Trophoblast cell (in vitro differentiated cells and primary cell): Measurements from ENCODE around the gene CCDC87.

Experiments
- DNase-seq, 2 donors: peaks; one replicate each; pipeline ENCODE4 v3.0.0-alpha.2; 2016
- H2AFZ ChIP-seq: 2 replicates; pipeline ENCODE4 v1.6.1; 2013; ENCODE audit warnings: low read length, moderate library complexity, mild to moderate bottlenecking; ENCODE audit not compliant: insufficient read depth, poor library complexity
- H2AK5ac ChIP-seq: 2 replicates; pipeline ENCODE4 v1.6.1; 2013; ENCODE audit warnings: mild to moderate bottlenecking, low read length
- H2BK120ac ChIP-seq: 2 replicates; pipeline ENCODE4 v1.6.1; 2013; ENCODE audit warnings: low read length, mild to moderate bottlenecking, moderate library complexity; ENCODE audit not compliant: insufficient read depth, poor library complexity
- H2BK12ac ChIP-seq: 2 replicates; pipeline ENCODE4 v1.6.1; 2013; ENCODE audit warnings: mild to moderate bottlenecking, low read length, moderate library complexity
- H2BK5ac ChIP-seq: 2 replicates; pipeline ENCODE4 v1.6.1; 2013; ENCODE audit warnings: low read length, low read depth, moderate library complexity, mild to moderate bottlenecking; ENCODE audit not compliant: poor library complexity
- H3K14ac ChIP-seq: 2 replicates; pipeline ENCODE4 v1.6.1; 2013; ENCODE audit warnings: mild to moderate bottlenecking, low read length
- H3K18ac ChIP-seq: 2 replicates; pipeline ENCODE4 v1.6.1; 2013; ENCODE audit warnings: mild to moderate bottlenecking, low read length
- H3K23ac ChIP-seq: 2 replicates; pipeline ENCODE4 v1.6.1; 2013; ENCODE audit warnings: low read length
- H3K27ac ChIP-seq: 2 replicates; pipeline ENCODE4 v1.5.1; 2013; ENCODE audit warnings: low read depth, mild to moderate bottlenecking, inconsistent platforms, low read length, moderate library complexity
- H3K27me3 ChIP-seq: 2 replicates; pipeline ENCODE4 v1.6.1; 2013; ENCODE audit warnings: inconsistent platforms, mild to moderate bottlenecking, low read length, moderate library complexity; ENCODE audit not compliant: insufficient read depth
- H3K36me3 ChIP-seq, 2 experiments: 1 replicate in 1 of 2; 2 replicates in 1 of 2; pipeline ENCODE4 v1.6.1; 2013; ENCODE audit warnings: low read length in 2 of 2, mild to moderate bottlenecking in 2 of 2, moderate library complexity in 1 of 2; ENCODE audit not compliant: insufficient read depth in 2 of 2, control insufficient read depth in 1 of 2
- H3K4ac ChIP-seq: 2 replicates; pipeline ENCODE4 v1.6.1; 2013; ENCODE audit warnings: low read depth, mild to moderate bottlenecking, low read length, moderate library complexity
- H3K4me1 ChIP-seq, 2 experiments: 1 replicate in 1 of 2; 2 replicates in 1 of 2; pipeline ENCODE4 v1.6.1; 2013; ENCODE audit warnings: low read length in 2 of 2, mild to moderate bottlenecking in 2 of 2, moderate library complexity in 1 of 2; ENCODE audit not compliant: insufficient read depth in 2 of 2, control insufficient read depth in 1 of 2
- H3K4me2 ChIP-seq: 2 replicates; pipeline ENCODE4 v1.6.1; 2013; ENCODE audit warnings: inconsistent platforms, mild to moderate bottlenecking, low read length, moderate library complexity
- H3K4me3 ChIP-seq: 2 replicates; pipeline ENCODE4 v1.5.1; 2013; ENCODE audit warnings: mild to moderate bottlenecking, low read depth, low read length, inconsistent platforms
- H3K79me1 ChIP-seq: one replicate; pipeline ENCODE4 v1.6.1; 2013; ENCODE audit warnings: low read length
- H3K79me2 ChIP-seq: 2 replicates; pipeline ENCODE4 v1.6.1; 2013; ENCODE audit warnings: low read length, mild to moderate bottlenecking; ENCODE audit not compliant: control insufficient read depth, insufficient read depth, poor library complexity
- H3K9ac ChIP-seq: 2 replicates; pipeline ENCODE4 v1.6.1; 2013; ENCODE audit warnings: mild to moderate bottlenecking, low read length
- H3K9me3 ChIP-seq: 2 replicates; pipeline ENCODE4 v1.6.1; 2013; ENCODE audit warnings: low read depth, mild to moderate bottlenecking, control low read depth, inconsistent platforms, low read length; ENCODE audit not compliant: insufficient read depth
- H4K12ac ChIP-seq: 2 replicates; pipeline ENCODE4 v1.6.1; 2013; ENCODE audit warnings: low read depth, mild to moderate bottlenecking, low read length, moderate library complexity
- H4K8ac ChIP-seq: 2 replicates; pipeline ENCODE4 v1.6.1; 2013; ENCODE audit warnings: low read depth, mild to moderate bottlenecking, low read length, moderate library complexity
- H4K91ac ChIP-seq: one replicate; pipeline ENCODE4 v1.6.1; 2013; ENCODE audit warnings: low read depth, mild to moderate bottlenecking, low read length, moderate library complexity
- WGBS: extraction: QIAGEN DNeasy Blood & Tissue Kit; methylation state at CpG from one replicate; pipeline ENCODE4 v1.1.7; 2013; ENCODE audit warnings: missing lambda C conversion rate; ENCODE audit not compliant: insufficient read length, insufficient coverage; ENCODE audit errors: extremely low coverage; 5-methylcytosine and 5-hydroxymethylcytosine counted together

CCDC87 gene

DNA sequence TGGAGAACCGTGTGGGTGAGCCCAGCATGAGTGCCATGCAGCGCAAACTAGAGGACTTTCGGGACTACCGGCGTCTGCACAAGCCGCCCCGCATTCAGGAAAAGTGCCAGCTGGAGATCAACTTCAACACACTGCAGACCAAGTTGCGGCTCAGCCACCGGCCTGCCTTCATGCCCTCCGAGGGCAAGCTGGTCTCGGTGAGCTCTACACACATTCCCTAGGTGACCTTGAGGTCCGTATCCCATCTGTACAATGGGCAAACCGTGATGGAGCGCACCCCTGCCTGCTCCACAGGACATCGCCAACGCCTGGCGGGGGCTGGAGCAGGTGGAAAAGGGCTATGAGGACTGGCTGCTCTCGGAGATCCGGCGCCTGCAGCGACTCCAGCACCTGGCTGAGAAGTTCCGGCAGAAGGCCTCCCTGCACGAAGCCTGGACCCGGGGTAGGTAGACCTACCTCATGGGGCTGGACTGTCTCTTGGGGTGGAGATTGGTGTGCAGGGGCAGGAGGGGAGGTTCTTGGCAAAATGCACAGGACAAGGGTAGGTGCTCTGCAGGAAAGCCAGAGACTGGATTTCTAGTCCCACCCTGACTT, 35.0 kb downstream of the CCDC87 start:
- no peaks in the 10 kb centered on the region for H3K4me1 ChIP-seq
- no peak overlapping the region for H2BK12ac ChIP-seq
- no peak overlapping the region for H3K23ac ChIP-seq
- H3K79me2 ChIP-seq, result no peaks in the 10 kb centered on the region
- no peak overlapping the region for H3K4ac ChIP-seq
- no peak overlapping the region for H4K12ac ChIP-seq
- no peak overlapping the region for H4K8ac ChIP-seq
- no peak for DNase-seq
- H3K27ac ChIP-seq, result no peak overlapping the region
- no peak overlapping the region for H3K18ac ChIP-seq
- H4K91ac ChIP-seq, result no peak overlapping the region
- no peak overlapping the region for H2AK5ac ChIP-seq
- H3K4me2 ChIP-seq, result no peak overlapping the region
- H2AFZ ChIP-seq, result no peak overlapping the region
- H2BK5ac ChIP-seq, result no peak overlapping the region
- no peaks in the 10 kb centered on the region for H3K36me3 ChIP-seq
- H3K9me3 ChIP-seq, result peaks cover 4% of the 10 kb centered on the region
- H3K9ac ChIP-seq, result no peak overlapping the region
- no peak overlapping the region for H3K14ac ChIP-seq
- H3K79me1 ChIP-seq, result no peaks in the 10 kb centered on the region
- H3K4me3 ChIP-seq, result no peak overlapping the region
- no peaks in the 10 kb centered on the region for H3K27me3 ChIP-seq
- no peak overlapping the region for H2BK120ac ChIP-seq
- no CpG with 5 or more reads among the region's 24 CpGs for WGBS

GRCh38 chr11:66556086-66556485, 36.8 kb downstream of the CCDC87 start:
- no peak overlapping the region for H2BK5ac ChIP-seq
- no peak overlapping the region for H2AK5ac ChIP-seq
- no peak overlapping the region for H3K9ac ChIP-seq
- H3K23ac ChIP-seq, result no peak overlapping the region
- no peak overlapping the region for H4K12ac ChIP-seq
- no peak for DNase-seq
- no peak overlapping the region for H3K4me2 ChIP-seq
- no peak overlapping the region for H3K14ac ChIP-seq
- H3K79me1 ChIP-seq, result no peaks in the 10 kb centered on the region
- H3K4ac ChIP-seq, result no peak overlapping the region
- H2BK12ac ChIP-seq, result no peak overlapping the region
- H3K79me2 ChIP-seq, result no peaks in the 10 kb centered on the region
- no peaks in the 10 kb centered on the region for H3K4me1 ChIP-seq
- no CpG with 5 or more reads among the region's 7 CpGs for WGBS
- H3K27me3 ChIP-seq, result no peaks in the 10 kb centered on the region
- H3K27ac ChIP-seq, result no peak overlapping the region
- H2AFZ ChIP-seq, result no peak overlapping the region
- H3K4me3 ChIP-seq, result no peak overlapping the region
- no peak overlapping the region for H2BK120ac ChIP-seq
- no peak overlapping the region for H3K18ac ChIP-seq
- H4K8ac ChIP-seq, result no peak overlapping the region
- H3K36me3 ChIP-seq, result no peaks in the 10 kb centered on the region
- no peak overlapping the region for H4K91ac ChIP-seq
- H3K9me3 ChIP-seq, result peaks cover 4% of the 10 kb centered on the region

- no peak overlapping the region for H4K8ac ChIP-seq
Observed at GRCh38 chr11:66555416-66555815, 37.4 kb downstream of the CCDC87 start.

DNA sequence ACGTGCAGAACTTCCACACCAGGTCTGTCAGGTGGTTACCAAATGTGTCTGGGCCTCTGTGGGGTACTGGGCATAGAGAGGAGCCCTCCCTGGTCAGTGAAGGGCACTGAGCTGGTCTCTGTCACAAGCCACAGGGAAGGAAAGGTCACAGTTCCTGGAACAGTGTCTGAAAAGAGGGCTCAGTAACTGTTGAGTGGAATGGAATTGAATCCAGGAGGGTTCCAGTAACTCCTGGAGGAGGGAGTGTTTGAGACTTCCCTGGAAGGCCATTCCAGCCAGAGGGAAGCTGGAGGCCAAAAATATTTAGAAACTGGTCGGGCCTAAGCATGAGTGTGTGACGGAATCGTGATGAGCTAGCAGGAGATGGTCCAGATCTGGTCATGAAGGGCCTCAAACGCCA, 38.3 kb downstream of the CCDC87 start:
- no peaks in the 10 kb centered on the region for H3K4me1 ChIP-seq
- no peak overlapping the region for H3K14ac ChIP-seq
- no peak for DNase-seq
- H3K27me3 ChIP-seq, result no peaks in the 10 kb centered on the region
- no peaks in the 10 kb centered on the region for H3K36me3 ChIP-seq
- H2BK5ac ChIP-seq, result no peak overlapping the region
- no peak overlapping the region for H4K8ac ChIP-seq
- H2BK120ac ChIP-seq, result no peak overlapping the region
- no peaks in the 10 kb centered on the region for H3K79me1 ChIP-seq
- H2AK5ac ChIP-seq, result no peak overlapping the region
- H3K4me2 ChIP-seq, result no peak overlapping the region
- peaks cover 4% of the 10 kb centered on the region for H3K9me3 ChIP-seq
- H3K27ac ChIP-seq, result no peak overlapping the region
- no peak overlapping the region for H3K18ac ChIP-seq
- H3K9ac ChIP-seq, result no peak overlapping the region
- no peak overlapping the region for H2BK12ac ChIP-seq
- no peaks in the 10 kb centered on the region for H3K79me2 ChIP-seq
- no peak overlapping the region for H3K23ac ChIP-seq
- H3K4ac ChIP-seq, result no peak overlapping the region
- H4K91ac ChIP-seq, result no peak overlapping the region
- H2AFZ ChIP-seq, result no peak overlapping the region
- H3K4me3 ChIP-seq, result no peak overlapping the region
- no CpG with 5 or more reads among the region's 5 CpGs for whole genome bisulfite sequencing
- no peak overlapping the region for H4K12ac ChIP-seq

More at GRCh38 chr11:66555416-66555815, 37.4 kb downstream of the CCDC87 start:
- no peak for DNase-seq
- Histone ChIP-seq H4K91ac (no peak overlapping the region), H2BK120ac (no peak overlapping the region), H3K9ac (no peak overlapping the region), H3K4me1 (no peaks in the 10 kb centered on the region), H3K23ac (no peak overlapping the region), H4K12ac (no peak overlapping the region), H3K18ac (no peak overlapping the region), H2BK12ac (no peak overlapping the region), H2AK5ac (no peak overlapping the region), H3K79me2 (no peaks in the 10 kb centered on the region), H3K27me3 (no peaks in the 10 kb centered on the region), H3K9me3 (peaks cover 4% of the 10 kb centered on the region), H3K4me3 (no peak overlapping the region), H3K36me3 (no peaks in the 10 kb centered on the region), H3K27ac (no peak overlapping the region), H2BK5ac (no peak overlapping the region), H3K4ac (no peak overlapping the region), H3K4me2 (no peak overlapping the region), H3K79me1 (no peaks in the 10 kb centered on the region), H2AFZ (no peak overlapping the region), H3K14ac (no peak overlapping the region)
- no CpG with 5 or more reads among the region's 3 CpGs for WGBS
